Ovary (tissue), 3 donors: ENCODE data around the gene BACE2.

ENCODE experiments used
- POLR2A ChIP-seq: fragments of 450-650 bp; IDR thresholded peaks from one replicate; pipeline ENCODE4 v1.6.1; 2017; ENCODE audit warnings: antibody characterized with exemption, mild to moderate bottlenecking, moderate library complexity
- TF ChIP-seq, protein P1 (sequence below), 3 donors: fragments of 450-650 bp in 2 of 3; fragments of 200-600 bp in 1 of 3; IDR thresholded peaks; one replicate each; pipeline versions ENCODE4 v1.5.1 to v1.8.0; 2016 to 2022; ENCODE audit warnings: antibody characterized with exemption in 3 of 3, mild to moderate bottlenecking in 1 of 3
- donor health status: DM: no; HTN: no; CAD: no.

DNA sequence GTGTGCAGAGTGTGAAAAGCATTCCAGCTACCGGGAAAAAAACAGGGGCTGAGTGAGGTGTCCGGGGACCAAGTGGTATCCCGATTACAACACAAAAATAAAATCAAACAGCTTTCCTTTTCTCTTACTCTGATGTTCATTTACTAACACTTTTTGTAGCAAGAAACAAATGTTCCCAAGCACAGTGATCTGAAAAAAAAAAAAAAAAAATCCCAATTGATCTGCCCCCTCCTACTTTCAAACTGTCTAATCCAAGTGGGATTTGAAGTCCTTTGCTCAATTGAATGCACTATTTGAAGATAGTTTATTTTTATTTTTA lies 1.3 kb downstream of the BACE2 start:
- TF ChIP-seq, protein P1, sequence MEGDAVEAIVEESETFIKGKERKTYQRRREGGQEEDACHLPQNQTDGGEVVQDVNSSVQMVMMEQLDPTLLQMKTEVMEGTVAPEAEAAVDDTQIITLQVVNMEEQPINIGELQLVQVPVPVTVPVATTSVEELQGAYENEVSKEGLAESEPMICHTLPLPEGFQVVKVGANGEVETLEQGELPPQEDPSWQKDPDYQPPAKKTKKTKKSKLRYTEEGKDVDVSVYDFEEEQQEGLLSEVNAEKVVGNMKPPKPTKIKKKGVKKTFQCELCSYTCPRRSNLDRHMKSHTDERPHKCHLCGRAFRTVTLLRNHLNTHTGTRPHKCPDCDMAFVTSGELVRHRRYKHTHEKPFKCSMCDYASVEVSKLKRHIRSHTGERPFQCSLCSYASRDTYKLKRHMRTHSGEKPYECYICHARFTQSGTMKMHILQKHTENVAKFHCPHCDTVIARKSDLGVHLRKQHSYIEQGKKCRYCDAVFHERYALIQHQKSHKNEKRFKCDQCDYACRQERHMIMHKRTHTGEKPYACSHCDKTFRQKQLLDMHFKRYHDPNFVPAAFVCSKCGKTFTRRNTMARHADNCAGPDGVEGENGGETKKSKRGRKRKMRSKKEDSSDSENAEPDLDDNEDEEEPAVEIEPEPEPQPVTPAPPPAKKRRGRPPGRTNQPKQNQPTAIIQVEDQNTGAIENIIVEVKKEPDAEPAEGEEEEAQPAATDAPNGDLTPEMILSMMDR (IDR thresholded peaks at IDR 0.05): no peak
- TF ChIP-seq POLR2A: no peak
